Ovary (tissue), 9 donors: ENCODE data around the gene DCP1B. TPM values are rescaled to one million over a fixed set of nuclear protein-coding genes. Genes with fewer than 3 reads are reported as not detected.
"Not testable (repeated sequence)": the region's sequence is repeated elsewhere in the genome, so short reads cannot be mapped to it uniquely, and the experiment has no call there.

ENCODE experiments used
- DNase-seq, 5 donors: peaks; one replicate each; pipeline ENCODE4 v3.0.0-alpha.2; 2019 to 2020
- H3K27ac ChIP-seq, 2 donors: fragments of 200-600 bp; one replicate each; pipeline versions ENCODE4 v1.5.1 to v1.8.0; 2019 to 2022
- H3K27me3 ChIP-seq: fragments of 200-600 bp; one replicate; pipeline ENCODE4 v1.8.0; 2022
- H3K36me3 ChIP-seq: fragments of 200-600 bp; sonication (generic); one replicate; pipeline ENCODE4 v1.5.1; 2019
- H3K4me1 ChIP-seq: one replicate; pipeline ENCODE4 v1.8.1; 2013; ENCODE audit warnings: mild to moderate bottlenecking, moderate library complexity; ENCODE audit not compliant: insufficient read depth
- H3K4me3 ChIP-seq: fragments of 200-600 bp; sonication (generic); one replicate; pipeline ENCODE4 v1.5.1; 2017
- H3K9me3 ChIP-seq, 2 donors: fragments of 200-600 bp in 1 of 2; sonication (generic) in 1 of 2; one replicate each; pipeline versions ENCODE4 v1.5.1 to v1.8.1; 2013 to 2019; ENCODE audit warnings: mild to moderate bottlenecking in 1 of 2, moderate library complexity in 1 of 2
- EP300 ChIP-seq: sonication (generic); formaldehyde crosslinking; IDR thresholded peaks from one replicate; pipeline ENCODE4 v1.6.1; 2017; ENCODE audit warnings: antibody characterized with exemption
- POLR2A ChIP-seq: fragments of 450-650 bp; IDR thresholded peaks from one replicate; pipeline ENCODE4 v1.6.1; 2017; ENCODE audit warnings: antibody characterized with exemption, mild to moderate bottlenecking, moderate library complexity
- WGBS, 3 donors: extraction: QIAGEN DNeasy Blood & Tissue Kit in 1 of 3; methylation state at CpG; one replicate each; pipeline versions ENCODE4 v1.1.5 to v1.1.7; 2013 to 2017; 5-methylcytosine and 5-hydroxymethylcytosine counted together
- intact Hi-C, 4 donors: fragments of 100-400 bp; cut with DNase I; formaldehyde crosslinking; loops; one replicate each; pipeline versions ENCODE4 v1.11.0 to v1.15.1; 2022 to 2023
- polyA plus RNA-seq, 2 donors: library from polyadenylated mRNA; stranded (reverse); fragments of 200-250 nt in 1 of 2; fragments of 350-450 nt in 1 of 2; fragmentation: Illumina TruSeq in 1 of 2; extraction: RNeasy Lipid Tissue Mini Kit (QIAGEN cat#74804) in 1 of 2; gene quantifications; one replicate each; pipeline ENCODE4 v1.2.3, GENCODE V29; 2013 to 2014
- total RNA-seq, 7 donors: library from RNA; depleted of rRNA in 2 of 7; stranded (reverse); fragments of >200 nt in 2 of 7; fragmentation: NEBNext Ultra II Directional in 3 of 7; extraction: Animal tissue kit (Norgen Biotek cat#: 25700) in 3 of 7; gene quantifications; one replicate each; pipeline versions ENCODE4 v1.1.0 to v1.2.4, GENCODE V29; 2016 to 2023
- TF ChIP-seq, protein P1 (sequence below), 3 donors: fragments of 450-650 bp in 2 of 3; fragments of 200-600 bp in 1 of 3; IDR thresholded peaks; one replicate each; pipeline versions ENCODE4 v1.5.1 to v1.8.0; 2016 to 2022; ENCODE audit warnings: antibody characterized with exemption in 3 of 3, mild to moderate bottlenecking in 1 of 3
- donor health status: DM: no; HTN: no; CAD: no; lungs with moderate emphysema.
- donor health status: DM: no; HTN: no; CAD: no.
- donor health status: Bipolar disorder and iron deficiency.
- donor health status: DM: yes; HTN: yes; CAD: no.
- donor health status: DM: no; HTN: no; CAD: no.
- donor health status: DM: yes; HTN: yes; CAD: no.

The DCP1B gene
- total and polyA plus RNA-seq, 9 donors = 13.5 to 22.9 (median 17.2) TPM

GRCh38 chr12:1947081-1947480 is 57.2 kb downstream of the DCP1B start:
- WGBS, 3 donors = 3 to 23% (median 13%) methylated on average over 1 of the region's 1 CpG
- TF ChIP-seq POLR2A (no peak), EP300 (no peak)
- TF ChIP-seq, protein P1, sequence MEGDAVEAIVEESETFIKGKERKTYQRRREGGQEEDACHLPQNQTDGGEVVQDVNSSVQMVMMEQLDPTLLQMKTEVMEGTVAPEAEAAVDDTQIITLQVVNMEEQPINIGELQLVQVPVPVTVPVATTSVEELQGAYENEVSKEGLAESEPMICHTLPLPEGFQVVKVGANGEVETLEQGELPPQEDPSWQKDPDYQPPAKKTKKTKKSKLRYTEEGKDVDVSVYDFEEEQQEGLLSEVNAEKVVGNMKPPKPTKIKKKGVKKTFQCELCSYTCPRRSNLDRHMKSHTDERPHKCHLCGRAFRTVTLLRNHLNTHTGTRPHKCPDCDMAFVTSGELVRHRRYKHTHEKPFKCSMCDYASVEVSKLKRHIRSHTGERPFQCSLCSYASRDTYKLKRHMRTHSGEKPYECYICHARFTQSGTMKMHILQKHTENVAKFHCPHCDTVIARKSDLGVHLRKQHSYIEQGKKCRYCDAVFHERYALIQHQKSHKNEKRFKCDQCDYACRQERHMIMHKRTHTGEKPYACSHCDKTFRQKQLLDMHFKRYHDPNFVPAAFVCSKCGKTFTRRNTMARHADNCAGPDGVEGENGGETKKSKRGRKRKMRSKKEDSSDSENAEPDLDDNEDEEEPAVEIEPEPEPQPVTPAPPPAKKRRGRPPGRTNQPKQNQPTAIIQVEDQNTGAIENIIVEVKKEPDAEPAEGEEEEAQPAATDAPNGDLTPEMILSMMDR (IDR thresholded peaks at IDR 0.05) = no peak
- intact Hi-C loops = no loop called here
- Histone ChIP-seq H3K27ac (no peak overlapping the region), H3K9me3 (no peaks in the 10 kb centered on the region), H3K4me3 (no peak overlapping the region), H3K36me3 (no peaks in the 10 kb centered on the region), H3K27me3 (no peaks in the 10 kb centered on the region), H3K4me1 (peaks cover 2% of the 10 kb centered on the region)
- DNase-seq = no peak

- DNase-seq = no peak
- Histone ChIP-seq H3K9me3 (no peaks in the 10 kb centered on the region), H3K4me3 (no peak overlapping the region), H3K4me1 (peaks cover 2% of the 10 kb centered on the region), H3K27ac (no peak overlapping the region), H3K36me3 (no peaks in the 10 kb centered on the region), H3K27me3 (no peaks in the 10 kb centered on the region)
- 88 to 93% (median 90%) methylated on average over 3 of the region's 3 CpGs for WGBS, 3 donors
- TF ChIP-seq EP300 = no peak
- TF ChIP-seq POLR2A = no peak
- TF ChIP-seq, protein P1 (IDR thresholded peaks at IDR 0.05) = no peak
- intact Hi-C loops = no loop called here
These were observed 58.0 kb downstream of the DCP1B start for GRCh38 chr12:1946296-1946695.

DNA sequence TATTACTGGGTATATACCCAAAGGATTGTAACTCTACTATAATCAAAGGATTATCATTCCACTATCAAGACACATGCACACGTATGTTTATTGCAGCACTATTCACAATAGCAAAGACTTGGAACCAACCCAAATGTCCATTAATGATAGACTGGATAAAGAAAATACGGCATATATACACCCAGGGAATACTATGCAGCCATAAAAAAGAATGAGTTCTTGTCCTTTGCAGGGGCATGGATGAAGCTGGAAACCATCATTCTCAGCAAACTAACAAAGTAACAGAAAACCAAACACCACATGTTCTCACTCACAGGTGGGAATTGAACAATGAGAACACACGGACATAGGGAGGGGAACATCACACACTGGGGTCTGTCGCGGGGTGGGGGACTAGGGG is 58.8 kb downstream of the DCP1B start:
- H3K27me3 ChIP-seq, H3K4me3 ChIP-seq, intact Hi-C loops, H3K4me1 ChIP-seq, H3K27ac ChIP-seq, DNase-seq, H3K36me3 ChIP-seq, H3K9me3 ChIP-seq: not testable (repeated sequence)
- WGBS, 3 donors = 96 to 97% (median 97%) methylated on average over 5 of the region's 5 CpGs

DNA sequence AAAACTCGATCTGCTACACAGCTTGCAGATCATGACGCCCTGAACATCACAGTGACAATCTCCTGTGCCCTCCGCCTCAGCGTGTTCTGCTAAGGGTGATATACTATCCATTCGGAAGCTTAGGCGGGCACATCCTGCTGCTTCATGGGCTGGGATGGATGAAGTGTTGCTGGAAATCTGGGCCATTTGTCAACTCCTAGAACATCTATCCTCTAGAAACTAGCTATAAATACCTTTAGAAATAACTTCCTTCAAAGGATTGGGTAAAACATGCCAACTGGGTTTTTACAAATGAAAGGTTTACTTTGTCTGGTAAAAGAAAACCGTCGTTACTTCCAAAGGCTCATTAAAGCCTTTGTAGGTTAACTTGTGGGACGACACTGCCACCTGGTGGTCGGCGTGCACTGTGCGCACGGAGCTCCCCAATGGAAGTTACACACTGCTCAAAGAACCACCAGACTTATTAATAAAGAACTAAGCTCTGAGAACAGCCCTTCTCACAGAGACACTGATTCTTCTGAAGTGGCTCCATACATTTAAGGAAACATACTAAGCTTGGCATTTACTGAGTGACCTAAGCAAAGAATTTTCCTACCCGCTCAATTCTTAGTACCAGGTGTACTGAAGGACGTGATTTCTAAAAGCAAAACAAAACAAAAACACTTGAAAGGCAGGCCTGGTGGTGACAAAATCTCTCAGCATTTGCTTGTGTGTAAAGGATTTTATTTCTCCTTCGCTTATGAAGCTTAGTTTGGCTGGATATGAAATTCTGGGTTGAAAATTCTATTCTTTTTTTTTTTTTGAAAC is 64.3 kb downstream of the DCP1B start:
- intact Hi-C loops = loop anchor here (2.0 to 10.0 kb wide), 5 partner anchors 143 to 305 kb away; no protein-coding TSS in a partner anchor
- 31 to 35% (median 34%) methylated on average over 16 of the region's 16 CpGs for WGBS, 3 donors
- TF ChIP-seq EP300 = no peak
- TF ChIP-seq, protein P1 (IDR thresholded peaks at IDR 0.05) = peak; percentile 81 to 90 (median 89)
- peak; percentile 11 for TF ChIP-seq POLR2A
- H3K36me3 ChIP-seq = no peaks in the 10 kb centered on the region
- peaks cover 8% of the 10 kb centered on the region for H3K4me1 ChIP-seq
- H3K4me3 ChIP-seq = peak overlapping the region; percentile 8
- H3K27me3 ChIP-seq = no peaks in the 10 kb centered on the region
- H3K27ac ChIP-seq = no peak overlapping the region
- H3K9me3 ChIP-seq = no peaks in the 10 kb centered on the region
- peak; percentile 79 to 93 (median 92) for DNase-seq

DNA sequence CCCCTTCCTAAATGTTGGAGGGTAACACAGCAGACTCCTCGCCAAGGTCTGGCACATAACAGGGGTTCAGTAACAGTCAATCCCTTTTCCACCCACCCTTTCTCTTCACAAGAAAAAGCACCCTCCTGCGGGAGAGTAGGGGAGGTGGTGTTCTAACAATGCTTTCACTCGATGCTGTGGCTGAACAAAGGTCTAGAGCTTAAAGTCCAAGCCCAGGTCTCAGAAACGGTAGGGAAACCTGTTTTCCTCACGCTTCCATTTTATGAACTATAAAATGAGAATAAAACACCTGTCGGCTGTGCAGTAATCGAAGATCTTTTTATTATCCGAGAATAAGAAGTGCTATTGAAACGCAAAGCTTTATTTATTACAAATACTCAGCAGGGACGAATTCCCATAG is 64.9 kb downstream of the DCP1B start:
- WGBS, 3 donors = 62 to 79% (median 67%) methylated on average over 10 of the region's 10 CpGs
- no peaks in the 10 kb centered on the region for H3K27me3 ChIP-seq
- H3K9me3 ChIP-seq = no peaks in the 10 kb centered on the region
- no peak for TF ChIP-seq POLR2A
- TF ChIP-seq, protein P1 (IDR thresholded peaks at IDR 0.05) = no peak
- no peak for TF ChIP-seq EP300
- intact Hi-C loops = loop anchor here (2.0 to 10.0 kb wide), 5 partner anchors 142 to 305 kb away; no protein-coding TSS in a partner anchor
- H3K4me1 ChIP-seq = peaks cover 8% of the 10 kb centered on the region
- no peak overlapping the region for H3K27ac ChIP-seq
- no peak for DNase-seq
- H3K4me3 ChIP-seq = no peak overlapping the region
- H3K36me3 ChIP-seq = no peaks in the 10 kb centered on the region
